ENCODE data around the gene UTP4.
"Not testable (repeated sequence)": the region's sequence is repeated elsewhere in the genome, so short reads cannot be mapped to it uniquely, and the experiment has no call there.

The UTP4 gene

GRCh38 chr16:69131167-69131838 is 1.1 kb upstream of the UTP4 start:
- peaks cover 6% of the 10 kb centered on the region for H3K36me3 ChIP-seq (ENCODE audit: insufficient read depth, low read length)
- H3K9me3 ChIP-seq (ENCODE audit: control insufficient read depth, insufficient read depth, low read length), result no peaks in the 10 kb centered on the region; the same call in 1 of the 2 replicates
- H3K4me1 ChIP-seq (ENCODE audit: insufficient read depth, low read length), result peaks cover 9% of the 10 kb centered on the region; the same call in 1 of the 2 replicates
- peak overlapping the region; percentile 100 for H3K9ac ChIP-seq (ENCODE audit: low read depth, low read length)

GRCh38 chr16:69131839-69132423 is 518 bp upstream of the UTP4 start:
- peak overlapping the region; percentile 100 for H3K9ac ChIP-seq (ENCODE audit: low read depth, low read length)
- peaks cover 10% of the 10 kb centered on the region for H3K36me3 ChIP-seq (ENCODE audit: insufficient read depth, low read length)
- peaks cover 9% of the 10 kb centered on the region; the same call in 1 of the 2 replicates for H3K4me1 ChIP-seq (ENCODE audit: insufficient read depth, low read length)
- H3K9me3 ChIP-seq (ENCODE audit: control insufficient read depth, insufficient read depth, low read length), result no peaks in the 10 kb centered on the region; the same call in 1 of the 2 replicates

GRCh38 chr16:69133373-69133954 is 1.0 kb downstream of the UTP4 start:
- Histone ChIP-seq H3K4me1 (ENCODE audit: insufficient read depth, low read length) (peaks cover 9% of the 10 kb centered on the region; the same call in 1 of the 2 replicates), H3K9me3 (ENCODE audit: control insufficient read depth, insufficient read depth, low read length) (no peaks in the 10 kb centered on the region; the same call in 1 of the 2 replicates), H3K9ac (ENCODE audit: low read depth, low read length) (peak overlapping the region; percentile 87), H3K36me3 (ENCODE audit: insufficient read depth, low read length) (peaks cover 19% of the 10 kb centered on the region)

DNA sequence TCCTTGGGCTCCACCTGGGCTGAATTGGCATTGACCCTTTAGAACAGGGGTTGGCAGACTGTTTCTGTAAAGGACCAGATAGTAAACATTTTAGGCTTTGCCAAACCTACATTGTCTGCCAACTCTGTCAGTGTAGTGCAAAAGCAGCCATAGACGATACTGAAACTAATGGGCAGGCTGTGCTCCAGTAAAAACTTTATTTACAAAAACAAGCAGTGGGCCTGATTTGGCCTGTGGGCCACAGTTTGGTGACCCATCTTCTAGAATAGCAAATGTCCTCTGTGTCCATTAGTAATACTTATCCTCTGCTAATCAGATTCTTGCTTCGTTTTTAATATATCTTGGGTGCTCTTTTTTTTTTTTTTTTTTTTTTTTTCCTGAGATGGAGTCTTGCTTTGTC is 6.2 kb downstream of the UTP4 start:
- H3K9me3 ChIP-seq (ENCODE audit: control insufficient read depth, insufficient read depth, low read length), result no peaks in the 10 kb centered on the region
- H3K36me3 ChIP-seq (ENCODE audit: insufficient read depth, low read length), result peaks cover 40% of the 10 kb centered on the region
- peaks cover 5% of the 10 kb centered on the region; the same call in 1 of the 2 replicates for H3K4me1 ChIP-seq (ENCODE audit: insufficient read depth, low read length)
- H3K9ac ChIP-seq (ENCODE audit: low read depth, low read length), result no peak overlapping the region

DNA sequence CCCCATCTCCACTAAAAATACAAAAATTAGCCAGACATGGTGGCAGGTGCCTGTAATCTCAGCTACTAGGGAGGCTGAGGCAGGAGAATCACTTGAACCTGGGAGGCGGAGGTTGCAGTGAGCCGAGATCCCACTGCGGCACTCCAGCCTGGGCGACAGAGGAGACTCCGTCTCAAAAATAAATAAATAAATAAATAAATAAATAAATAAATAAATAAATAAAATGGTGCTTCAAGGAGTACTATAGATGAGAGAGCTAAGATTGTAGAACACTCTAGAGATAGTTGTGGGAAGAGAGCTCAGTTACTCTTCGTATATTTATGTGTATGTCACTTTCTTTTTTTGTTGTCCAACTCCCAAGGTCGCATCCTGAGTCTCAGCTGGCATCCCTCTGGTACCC is 7.0 kb downstream of the UTP4 start:
- not testable (repeated sequence) for H3K4me1 ChIP-seq (ENCODE audit: insufficient read depth, low read length); H3K9me3 ChIP-seq (ENCODE audit: control insufficient read depth, insufficient read depth, low read length); H3K9ac ChIP-seq (ENCODE audit: low read depth, low read length)
- H3K36me3 ChIP-seq (ENCODE audit: insufficient read depth, low read length), result peaks cover 44% of the 10 kb centered on the region

DNA sequence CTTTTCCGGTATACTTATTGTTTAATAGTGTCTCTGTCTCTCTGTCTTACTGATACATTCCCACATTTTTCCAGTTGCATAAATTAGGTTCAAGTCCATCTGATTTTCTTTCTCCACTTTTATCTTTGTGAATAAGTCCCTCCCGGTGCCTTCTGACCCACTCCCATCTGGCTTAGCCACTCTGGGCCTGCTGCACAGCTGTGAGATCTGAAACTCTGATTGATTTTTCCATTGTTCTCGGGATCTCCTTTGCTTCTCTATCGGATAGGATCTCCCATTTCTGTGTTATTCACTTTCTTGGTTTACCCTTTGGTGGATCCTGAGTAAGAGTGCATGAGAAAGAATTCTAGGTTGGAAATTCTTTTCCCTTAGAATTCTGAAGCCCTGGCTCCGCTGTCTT is 8.6 kb downstream of the UTP4 start:
- H3K36me3 ChIP-seq (ENCODE audit: insufficient read depth, low read length), result peaks cover 44% of the 10 kb centered on the region
- H3K9me3 ChIP-seq (ENCODE audit: control insufficient read depth, insufficient read depth, low read length), result no peaks in the 10 kb centered on the region
- H3K4me1 ChIP-seq (ENCODE audit: insufficient read depth, low read length), result no peaks in the 10 kb centered on the region
- no peak overlapping the region for H3K9ac ChIP-seq (ENCODE audit: low read depth, low read length)

GRCh38 chr16:69141936-69142335 is 9.5 kb downstream of the UTP4 start:
- Histone ChIP-seq H3K9ac (ENCODE audit: low read depth, low read length) (no peak overlapping the region), H3K9me3 (ENCODE audit: control insufficient read depth, insufficient read depth, low read length) (no peaks in the 10 kb centered on the region), H3K4me1 (ENCODE audit: insufficient read depth, low read length) (no peaks in the 10 kb centered on the region), H3K36me3 (ENCODE audit: insufficient read depth, low read length) (peaks cover 35% of the 10 kb centered on the region)

DNA sequence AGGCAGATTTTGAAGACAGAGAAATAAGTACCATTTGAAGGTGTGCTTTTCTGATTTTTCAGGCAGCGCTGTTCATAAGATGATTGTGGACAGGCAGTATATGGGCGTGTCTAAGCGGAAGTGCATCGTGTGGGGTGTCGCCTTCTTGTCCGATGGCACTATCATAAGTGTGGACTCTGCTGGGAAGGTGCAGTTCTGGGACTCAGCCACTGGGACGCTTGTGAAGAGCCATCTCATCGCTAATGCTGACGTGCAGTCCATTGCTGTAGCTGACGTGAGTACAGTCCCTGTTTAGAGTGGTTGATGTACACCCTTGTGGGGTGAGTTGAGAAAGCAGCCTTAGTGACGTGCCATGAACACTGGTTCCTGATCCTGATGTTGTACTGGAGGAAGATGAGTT is 10.7 kb downstream of the UTP4 start:
- Histone ChIP-seq H3K36me3 (ENCODE audit: insufficient read depth, low read length) (peaks cover 28% of the 10 kb centered on the region), H3K9me3 (ENCODE audit: control insufficient read depth, insufficient read depth, low read length) (no peaks in the 10 kb centered on the region), H3K4me1 (ENCODE audit: insufficient read depth, low read length) (no peaks in the 10 kb centered on the region), H3K9ac (ENCODE audit: low read depth, low read length) (no peak overlapping the region)

GRCh38 chr16:69145658-69146057 is 13.2 kb downstream of the UTP4 start:
- Histone ChIP-seq H3K9ac (ENCODE audit: low read depth, low read length) (no peak overlapping the region), H3K9me3 (ENCODE audit: control insufficient read depth, insufficient read depth, low read length) (no peaks in the 10 kb centered on the region), H3K4me1 (ENCODE audit: insufficient read depth, low read length) (no peaks in the 10 kb centered on the region), H3K36me3 (ENCODE audit: insufficient read depth, low read length) (peaks cover 22% of the 10 kb centered on the region)

DNA sequence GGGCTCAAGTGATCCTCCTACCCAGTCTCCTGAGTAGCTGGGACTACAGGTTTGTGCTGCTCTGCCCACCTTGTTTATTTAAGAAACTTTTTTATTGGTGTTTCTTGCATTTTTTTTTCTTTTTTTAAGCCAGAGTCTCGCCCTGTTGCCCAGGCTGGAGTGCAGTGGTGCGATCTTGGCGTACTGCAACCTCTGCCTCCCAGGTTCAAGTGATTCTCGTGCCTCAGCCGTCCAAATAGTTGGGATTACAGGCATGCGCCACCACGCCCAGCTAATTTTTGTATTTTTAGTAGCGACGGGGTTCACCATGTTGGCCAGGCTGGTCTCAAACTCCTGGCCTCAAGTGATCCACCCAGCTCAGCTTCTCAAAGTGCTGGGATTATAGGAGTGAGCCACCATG is 17.2 kb downstream of the UTP4 start:
- H3K9ac ChIP-seq (ENCODE audit: low read depth, low read length); H3K9me3 ChIP-seq (ENCODE audit: control insufficient read depth, insufficient read depth, low read length); H3K4me1 ChIP-seq (ENCODE audit: insufficient read depth, low read length): not testable (repeated sequence)
- H3K36me3 ChIP-seq (ENCODE audit: insufficient read depth, low read length), result peaks cover 13% of the 10 kb centered on the region

- Histone ChIP-seq H3K9ac (ENCODE audit: low read depth, low read length) (no peak overlapping the region), H3K4me1 (ENCODE audit: insufficient read depth, low read length) (no peaks in the 10 kb centered on the region), H3K9me3 (ENCODE audit: control insufficient read depth, insufficient read depth, low read length) (no peaks in the 10 kb centered on the region), H3K36me3 (ENCODE audit: insufficient read depth, low read length) (peaks cover 18% of the 10 kb centered on the region)
These were observed 17.9 kb downstream of the UTP4 start for GRCh38 chr16:69150146-69150865.

- peaks cover 47% of the 10 kb centered on the region for H3K36me3 ChIP-seq (ENCODE audit: insufficient read depth, low read length)
- H3K4me1 ChIP-seq (ENCODE audit: insufficient read depth, low read length), result no peaks in the 10 kb centered on the region
- no peak overlapping the region for H3K9ac ChIP-seq (ENCODE audit: low read depth, low read length)
- no peaks in the 10 kb centered on the region for H3K9me3 ChIP-seq (ENCODE audit: control insufficient read depth, insufficient read depth, low read length)
These were observed 24.7 kb downstream of the UTP4 start for GRCh38 chr16:69157196-69157595.

GRCh38 chr16:69160192-69160591 is 27.7 kb downstream of the UTP4 start:
- H3K9me3 ChIP-seq (ENCODE audit: control insufficient read depth, insufficient read depth, low read length), result no peaks in the 10 kb centered on the region
- no peak overlapping the region for H3K9ac ChIP-seq (ENCODE audit: low read depth, low read length)
- H3K4me1 ChIP-seq (ENCODE audit: insufficient read depth, low read length), result no peaks in the 10 kb centered on the region
- peaks cover 48% of the 10 kb centered on the region for H3K36me3 ChIP-seq (ENCODE audit: insufficient read depth, low read length)

GRCh38 chr16:69165584-69165983 is 33.1 kb downstream of the UTP4 start:
- Histone ChIP-seq H3K9me3 (ENCODE audit: control insufficient read depth, insufficient read depth, low read length) (no peaks in the 10 kb centered on the region), H3K9ac (ENCODE audit: low read depth, low read length) (no peak overlapping the region), H3K36me3 (ENCODE audit: insufficient read depth, low read length) (peaks cover 47% of the 10 kb centered on the region), H3K4me1 (ENCODE audit: insufficient read depth, low read length) (no peaks in the 10 kb centered on the region)
